ENCODE results near the gene GPR155.
A peak's percentile ranks its signal among the peaks of the same experiment; 100 is the strongest.
"Not testable (repeated sequence)": the region's sequence is repeated elsewhere in the genome, so short reads cannot be mapped to it uniquely, and the experiment has no call there.

The GPR155 gene

GRCh38 chr2:174503161-174503809 lies 16.5 kb upstream of the GPR155 start:
- H3K4me3 Mint-ChIP-seq = no peak overlapping the region
- no peaks in the 10 kb centered on the region for H3K36me3 Mint-ChIP-seq
- H3K27me3 Mint-ChIP-seq = no peaks in the 10 kb centered on the region
- no peak for ATAC-seq
- H3K9me3 Mint-ChIP-seq = peaks cover 5% of the 10 kb centered on the region
- H3K4me1 Mint-ChIP-seq = no peaks in the 10 kb centered on the region
- H3K27ac Mint-ChIP-seq = no peak overlapping the region

GRCh38 chr2:174499371-174499770 lies 12.5 kb upstream of the GPR155 start:
- Mint-ChIP-seq H3K36me3 (no peaks in the 10 kb centered on the region), H3K27ac (no peak overlapping the region), H3K9me3 (no peaks in the 10 kb centered on the region), H3K27me3 (no peaks in the 10 kb centered on the region), H3K4me1 (no peaks in the 10 kb centered on the region), H3K4me3 (no peak overlapping the region)
- no peak for ATAC-seq

GRCh38 chr2:174495365-174496012 lies 8.7 kb upstream of the GPR155 start:
- H3K4me3 Mint-ChIP-seq = no peak overlapping the region
- no peaks in the 10 kb centered on the region for H3K27me3 Mint-ChIP-seq
- peak overlapping the region; percentile 45 for H3K27ac Mint-ChIP-seq
- H3K9me3 Mint-ChIP-seq = no peaks in the 10 kb centered on the region
- ATAC-seq = no peak
- no peaks in the 10 kb centered on the region for H3K36me3 Mint-ChIP-seq
- peaks cover 23% of the 10 kb centered on the region for H3K4me1 Mint-ChIP-seq

GRCh38 chr2:174493549-174494331 lies 6.9 kb upstream of the GPR155 start:
- H3K4me3 Mint-ChIP-seq = peak overlapping the region; percentile 62
- no peaks in the 10 kb centered on the region for H3K36me3 Mint-ChIP-seq
- peak; percentile 47 for ATAC-seq
- peak overlapping the region; percentile 92 for H3K27ac Mint-ChIP-seq
- peaks cover 38% of the 10 kb centered on the region for H3K4me1 Mint-ChIP-seq
- H3K9me3 Mint-ChIP-seq = no peaks in the 10 kb centered on the region
- no peaks in the 10 kb centered on the region for H3K27me3 Mint-ChIP-seq

GRCh38 chr2:174492963-174493431 lies 6.2 kb upstream of the GPR155 start:
- Mint-ChIP-seq H3K27ac (peak overlapping the region; percentile 92), H3K4me3 (peak overlapping the region; percentile 62), H3K27me3 (no peaks in the 10 kb centered on the region), H3K36me3 (no peaks in the 10 kb centered on the region), H3K4me1 (peaks cover 43% of the 10 kb centered on the region), H3K9me3 (no peaks in the 10 kb centered on the region)
- peak; percentile 95 for ATAC-seq

- H3K9me3 Mint-ChIP-seq = no peaks in the 10 kb centered on the region
- ATAC-seq = no peak
- no peaks in the 10 kb centered on the region for H3K27me3 Mint-ChIP-seq
- no peak overlapping the region for H3K4me3 Mint-ChIP-seq
- H3K4me1 Mint-ChIP-seq = peaks cover 43% of the 10 kb centered on the region
- H3K27ac Mint-ChIP-seq = peak overlapping the region; percentile 92
- H3K36me3 Mint-ChIP-seq = no peaks in the 10 kb centered on the region
Observed at GRCh38 chr2:174491947-174492346, 5.1 kb upstream of the GPR155 start.

GRCh38 chr2:174490051-174490450 lies 3.2 kb upstream of the GPR155 start:
- Mint-ChIP-seq H3K9me3 (no peaks in the 10 kb centered on the region), H3K4me3 (no peak overlapping the region)
- ATAC-seq = no peak

GRCh38 chr2:174489520-174489919 lies 2.7 kb upstream of the GPR155 start:
- ATAC-seq, H3K9me3 Mint-ChIP-seq: not testable (repeated sequence)

More at GRCh38 chr2:174490051-174490450, 3.2 kb upstream of the GPR155 start:
- no peaks in the 10 kb centered on the region for H3K27me3 Mint-ChIP-seq
- H3K36me3 Mint-ChIP-seq = no peaks in the 10 kb centered on the region
- peaks cover 51% of the 10 kb centered on the region for H3K4me1 Mint-ChIP-seq
- peak overlapping the region; percentile 65 for H3K27ac Mint-ChIP-seq

GRCh38 chr2:174487820-174488162 lies 962 bp upstream of the GPR155 start:
- Mint-ChIP-seq H3K4me3 (peak overlapping the region; percentile 29), H3K27me3 (no peaks in the 10 kb centered on the region), H3K4me1 (peaks cover 36% of the 10 kb centered on the region), H3K36me3 (no peaks in the 10 kb centered on the region), H3K27ac (peak overlapping the region; percentile 89), H3K9me3 (no peaks in the 10 kb centered on the region)
- ATAC-seq = no peak

More at GRCh38 chr2:174489520-174489919, 2.7 kb upstream of the GPR155 start:
- not testable (repeated sequence) for H3K27me3 Mint-ChIP-seq, H3K36me3 Mint-ChIP-seq
- peak overlapping the region; percentile 65 for H3K27ac Mint-ChIP-seq
- peak overlapping the region; percentile 24 for H3K4me3 Mint-ChIP-seq
- peaks cover 51% of the 10 kb centered on the region for H3K4me1 Mint-ChIP-seq

GRCh38 chr2:174487108-174487819 lies 435 bp upstream of the GPR155 start:
- Mint-ChIP-seq H3K36me3 (no peaks in the 10 kb centered on the region), H3K9me3 (no peaks in the 10 kb centered on the region), H3K4me1 (peaks cover 31% of the 10 kb centered on the region), H3K4me3 (peak overlapping the region; percentile 90), H3K27me3 (no peaks in the 10 kb centered on the region), H3K27ac (peak overlapping the region; percentile 89)
- peak; percentile 98 for ATAC-seq

- Mint-ChIP-seq H3K27ac (peak overlapping the region; percentile 56), H3K4me1 (peaks cover 27% of the 10 kb centered on the region), H3K27me3 (no peaks in the 10 kb centered on the region), H3K36me3 (peaks cover 6% of the 10 kb centered on the region), H3K9me3 (no peaks in the 10 kb centered on the region), H3K4me3 (peak overlapping the region; percentile 90)
- no peak for ATAC-seq
Observed at GRCh38 chr2:174485788-174486562, 854 bp downstream of the GPR155 start.

- not testable (repeated sequence) for H3K9me3 Mint-ChIP-seq, H3K27ac Mint-ChIP-seq, ATAC-seq, H3K4me3 Mint-ChIP-seq, H3K27me3 Mint-ChIP-seq, H3K36me3 Mint-ChIP-seq
- peaks cover 23% of the 10 kb centered on the region for H3K4me1 Mint-ChIP-seq
Observed at GRCh38 chr2:174485045-174485444, 1.8 kb downstream of the GPR155 start.

GRCh38 chr2:174484573-174484972 lies 2.3 kb downstream of the GPR155 start:
- Mint-ChIP-seq H3K27me3 (no peaks in the 10 kb centered on the region), H3K9me3 (no peaks in the 10 kb centered on the region), H3K4me1 (peaks cover 19% of the 10 kb centered on the region), H3K27ac (no peak overlapping the region), H3K4me3 (no peak overlapping the region), H3K36me3 (peaks cover 6% of the 10 kb centered on the region)
- ATAC-seq = no peak

GRCh38 chr2:174482854-174483253 lies 4.0 kb downstream of the GPR155 start:
- no peaks in the 10 kb centered on the region for H3K27me3 Mint-ChIP-seq
- no peak for ATAC-seq

More at GRCh38 chr2:174482854-174483253, 4.0 kb downstream of the GPR155 start:
- Mint-ChIP-seq H3K4me1 (peaks cover 7% of the 10 kb centered on the region), H3K9me3 (no peaks in the 10 kb centered on the region), H3K27ac (no peak overlapping the region), H3K36me3 (peaks cover 6% of the 10 kb centered on the region), H3K4me3 (no peak overlapping the region)
